ENCODE results near the gene AP3D1. TPM values are rescaled to one million over a fixed set of nuclear protein-coding genes. Genes with fewer than 3 reads are reported as not detected.

AP3D1 gene
- total and polyA plus RNA-seq, 2 donors (not counting 3 experiments of a cell fraction or from before 2014, with no cell fraction given) = 130 to 137 TPM

DNA sequence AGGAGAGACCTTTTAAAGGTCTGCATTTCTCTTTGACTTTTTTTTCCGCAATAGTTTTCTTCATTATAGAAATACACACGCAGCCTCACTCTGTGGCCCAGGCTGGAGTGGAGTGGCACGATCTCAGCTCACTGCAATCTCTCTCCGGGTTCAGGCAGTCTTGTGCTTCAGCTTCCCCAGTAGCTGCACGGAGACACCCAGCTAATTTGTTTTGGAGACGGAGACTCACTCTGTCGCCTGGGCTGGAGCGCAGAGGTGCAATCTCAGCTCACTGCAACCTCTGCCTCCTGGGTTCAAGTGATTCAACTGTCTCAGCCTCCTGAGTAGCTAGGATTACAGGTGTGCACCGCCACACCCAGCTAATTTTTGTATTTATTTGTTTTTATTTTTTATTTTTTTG is 88.6 kb downstream of the AP3D1 start:
- POLR2A ChIA-PET = no interaction called here
- TF ChIP-seq, protein P1, sequence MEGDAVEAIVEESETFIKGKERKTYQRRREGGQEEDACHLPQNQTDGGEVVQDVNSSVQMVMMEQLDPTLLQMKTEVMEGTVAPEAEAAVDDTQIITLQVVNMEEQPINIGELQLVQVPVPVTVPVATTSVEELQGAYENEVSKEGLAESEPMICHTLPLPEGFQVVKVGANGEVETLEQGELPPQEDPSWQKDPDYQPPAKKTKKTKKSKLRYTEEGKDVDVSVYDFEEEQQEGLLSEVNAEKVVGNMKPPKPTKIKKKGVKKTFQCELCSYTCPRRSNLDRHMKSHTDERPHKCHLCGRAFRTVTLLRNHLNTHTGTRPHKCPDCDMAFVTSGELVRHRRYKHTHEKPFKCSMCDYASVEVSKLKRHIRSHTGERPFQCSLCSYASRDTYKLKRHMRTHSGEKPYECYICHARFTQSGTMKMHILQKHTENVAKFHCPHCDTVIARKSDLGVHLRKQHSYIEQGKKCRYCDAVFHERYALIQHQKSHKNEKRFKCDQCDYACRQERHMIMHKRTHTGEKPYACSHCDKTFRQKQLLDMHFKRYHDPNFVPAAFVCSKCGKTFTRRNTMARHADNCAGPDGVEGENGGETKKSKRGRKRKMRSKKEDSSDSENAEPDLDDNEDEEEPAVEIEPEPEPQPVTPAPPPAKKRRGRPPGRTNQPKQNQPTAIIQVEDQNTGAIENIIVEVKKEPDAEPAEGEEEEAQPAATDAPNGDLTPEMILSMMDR (IDR thresholded peaks at IDR 0.05; ENCODE audit: extremely low read depth in 1 of 2, insufficient read depth in 1 of 2, low read depth in 1 of 2, low read length in 2 of 2) = no peak
- no peak for TF ChIP-seq JUN (IDR thresholded peaks at IDR 0.05; ENCODE audit: borderline replicate concordance, insufficient read depth, insufficient read length, low read depth)
- TF ChIP-seq MYC (IDR thresholded peaks at IDR 0.05; ENCODE audit: low read depth, low read length) = no peak
- TF ChIP-seq EZH2 (IDR thresholded peaks at IDR 0.05; ENCODE audit: borderline replicate concordance, low read depth, low read length, severe bottlenecking) = no peak
- TF ChIP-seq POLR2AphosphoS5 (IDR thresholded peaks at IDR 0.05; ENCODE audit: insufficient read depth, low read depth, low read length) = no peak
- no peak for TF ChIP-seq POLR2A (IDR thresholded peaks at IDR 0.05; ENCODE audit: low read depth, low read length)
- TF ChIP-seq GATA2 (IDR thresholded peaks at IDR 0.05; ENCODE audit: insufficient read depth, insufficient read length, low read depth, low read length) = no peak
- TF ChIP-seq, protein P2, sequence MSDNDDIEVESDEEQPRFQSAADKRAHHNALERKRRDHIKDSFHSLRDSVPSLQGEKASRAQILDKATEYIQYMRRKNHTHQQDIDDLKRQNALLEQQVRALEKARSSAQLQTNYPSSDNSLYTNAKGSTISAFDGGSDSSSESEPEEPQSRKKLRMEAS (IDR thresholded peaks at IDR 0.05; ENCODE audit: insufficient read depth, insufficient read length) = no peak
- TF ChIP-seq FOS (IDR thresholded peaks at IDR 0.05; ENCODE audit: borderline replicate concordance, insufficient read depth, low read length) = no peak
- intact Hi-C loops (cut with micrococcal nuclease) = no loop called here

More for the DNA sequence above, 88.6 kb downstream of the AP3D1 start:
- Histone ChIP-seq H3K9me3 (replicated peaks; ENCODE audit: control insufficient read depth, insufficient read depth, low read length) (no peaks in the 10 kb centered on the region), H3K9me1 (replicated peaks; ENCODE audit: control insufficient read depth, extremely low read depth, insufficient read depth, low read length) (no peaks in the 10 kb centered on the region), H4K20me1 (replicated peaks; ENCODE audit: control insufficient read depth, extremely low read depth, insufficient read depth, low read length) (no peaks in the 10 kb centered on the region), H3K4me2 (ENCODE audit: insufficient read depth, low read length) (no peak overlapping the region), H3K4me1 (ENCODE audit: control insufficient read depth, extremely low read depth, insufficient read depth, low read length) (peaks cover 25% of the 10 kb centered on the region), H3K79me2 (ENCODE audit: control insufficient read depth, insufficient read depth, low read length) (no peaks in the 10 kb centered on the region), H3K36me3 (ENCODE audit: control insufficient read depth in 2 of 2, extremely low read depth in 1 of 2, insufficient read depth in 2 of 2, low read length in 2 of 2) (no peaks in the 10 kb centered on the region), H3K27ac (ENCODE audit: insufficient read depth, low read depth, low read length) (no peak overlapping the region), H2AFZ (ENCODE audit: low read depth, low read length) (no peak overlapping the region), H3K27me3 (ENCODE audit: control insufficient read depth in 2 of 2, insufficient read depth in 2 of 2, low read length in 2 of 2) (no peaks in the 10 kb centered on the region), H3K9ac (replicated peaks; ENCODE audit: extremely low read depth, insufficient read depth, low read length) (no peak overlapping the region), H3K4me3 (replicated peaks in 1 of 3; ENCODE audit: insufficient read depth in 1 of 3, low read depth in 1 of 3, low read length in 3 of 3) (no peak overlapping the region)
- FAIRE-seq (no peak), DNase-seq (ENCODE audit: low read depth, low spot score) (no peak)
- no TSS peak for BruUV-seq (replicated peaks)
- CTCF ChIA-PET = interaction anchor here (1.5 kb wide), 1 partner anchor 10 kb away, joined by 4 read pairs; no protein-coding TSS in a partner anchor
- dilution Hi-C loops (cut with MboI; ENCODE audit: extremely low pct_ligation_motif_present, low sequenced_read_pairs) = no loop called here

All from endothelial cell of umbilical vein (primary cell).